ENCODE measurements around the gene OBSCN. TPM values are rescaled to one million over a fixed set of nuclear protein-coding genes. Genes with fewer than 3 reads are reported as not detected.

The OBSCN gene
- total and polyA plus RNA-seq, 2 of the 13 experiments (the other 11 are each of a cell fraction or from before 2014, with no cell fraction given) = 0.20 TPM

DNA sequence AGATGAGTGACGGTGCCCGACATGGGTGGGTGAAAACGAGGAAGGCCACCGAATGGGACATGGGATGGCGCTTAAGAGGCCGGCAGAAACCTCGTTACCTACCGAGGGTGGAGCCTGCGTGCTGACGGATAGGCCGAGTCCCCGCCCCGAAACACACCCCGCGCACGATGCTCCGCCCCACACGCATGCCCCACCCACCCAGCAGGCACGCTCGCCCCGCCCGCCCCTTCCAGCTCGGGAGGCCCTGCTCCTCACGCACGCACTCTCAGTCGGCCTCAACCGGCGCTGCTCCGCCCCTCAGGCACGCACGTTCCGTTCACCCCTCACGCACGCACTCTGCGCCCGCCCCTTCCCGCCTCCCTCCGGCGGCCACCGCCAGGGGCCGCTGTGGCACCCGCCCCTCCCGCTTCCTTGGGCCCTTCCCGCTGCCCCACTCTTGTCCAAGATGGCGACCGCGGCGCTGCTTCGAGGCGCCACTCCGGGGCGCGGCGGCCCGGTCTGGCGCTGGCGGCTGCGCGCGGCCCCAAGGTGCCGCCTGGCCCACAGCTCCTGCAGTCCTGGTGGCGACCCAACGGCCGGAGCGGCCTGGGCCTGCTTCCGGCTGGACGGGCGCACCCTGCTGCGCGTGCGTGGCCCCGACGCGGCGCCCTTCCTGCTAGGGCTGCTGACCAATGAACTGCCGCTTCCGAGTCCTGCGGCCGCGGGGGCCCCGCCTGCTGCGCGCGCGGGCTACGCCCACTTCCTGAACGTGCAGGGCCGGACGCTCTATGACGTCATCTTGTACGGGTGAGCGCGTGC lies 42.3 kb upstream of the OBSCN start, which contains the start of gene IBA57 (continued):
- TF ChIP-seq, protein P1, sequence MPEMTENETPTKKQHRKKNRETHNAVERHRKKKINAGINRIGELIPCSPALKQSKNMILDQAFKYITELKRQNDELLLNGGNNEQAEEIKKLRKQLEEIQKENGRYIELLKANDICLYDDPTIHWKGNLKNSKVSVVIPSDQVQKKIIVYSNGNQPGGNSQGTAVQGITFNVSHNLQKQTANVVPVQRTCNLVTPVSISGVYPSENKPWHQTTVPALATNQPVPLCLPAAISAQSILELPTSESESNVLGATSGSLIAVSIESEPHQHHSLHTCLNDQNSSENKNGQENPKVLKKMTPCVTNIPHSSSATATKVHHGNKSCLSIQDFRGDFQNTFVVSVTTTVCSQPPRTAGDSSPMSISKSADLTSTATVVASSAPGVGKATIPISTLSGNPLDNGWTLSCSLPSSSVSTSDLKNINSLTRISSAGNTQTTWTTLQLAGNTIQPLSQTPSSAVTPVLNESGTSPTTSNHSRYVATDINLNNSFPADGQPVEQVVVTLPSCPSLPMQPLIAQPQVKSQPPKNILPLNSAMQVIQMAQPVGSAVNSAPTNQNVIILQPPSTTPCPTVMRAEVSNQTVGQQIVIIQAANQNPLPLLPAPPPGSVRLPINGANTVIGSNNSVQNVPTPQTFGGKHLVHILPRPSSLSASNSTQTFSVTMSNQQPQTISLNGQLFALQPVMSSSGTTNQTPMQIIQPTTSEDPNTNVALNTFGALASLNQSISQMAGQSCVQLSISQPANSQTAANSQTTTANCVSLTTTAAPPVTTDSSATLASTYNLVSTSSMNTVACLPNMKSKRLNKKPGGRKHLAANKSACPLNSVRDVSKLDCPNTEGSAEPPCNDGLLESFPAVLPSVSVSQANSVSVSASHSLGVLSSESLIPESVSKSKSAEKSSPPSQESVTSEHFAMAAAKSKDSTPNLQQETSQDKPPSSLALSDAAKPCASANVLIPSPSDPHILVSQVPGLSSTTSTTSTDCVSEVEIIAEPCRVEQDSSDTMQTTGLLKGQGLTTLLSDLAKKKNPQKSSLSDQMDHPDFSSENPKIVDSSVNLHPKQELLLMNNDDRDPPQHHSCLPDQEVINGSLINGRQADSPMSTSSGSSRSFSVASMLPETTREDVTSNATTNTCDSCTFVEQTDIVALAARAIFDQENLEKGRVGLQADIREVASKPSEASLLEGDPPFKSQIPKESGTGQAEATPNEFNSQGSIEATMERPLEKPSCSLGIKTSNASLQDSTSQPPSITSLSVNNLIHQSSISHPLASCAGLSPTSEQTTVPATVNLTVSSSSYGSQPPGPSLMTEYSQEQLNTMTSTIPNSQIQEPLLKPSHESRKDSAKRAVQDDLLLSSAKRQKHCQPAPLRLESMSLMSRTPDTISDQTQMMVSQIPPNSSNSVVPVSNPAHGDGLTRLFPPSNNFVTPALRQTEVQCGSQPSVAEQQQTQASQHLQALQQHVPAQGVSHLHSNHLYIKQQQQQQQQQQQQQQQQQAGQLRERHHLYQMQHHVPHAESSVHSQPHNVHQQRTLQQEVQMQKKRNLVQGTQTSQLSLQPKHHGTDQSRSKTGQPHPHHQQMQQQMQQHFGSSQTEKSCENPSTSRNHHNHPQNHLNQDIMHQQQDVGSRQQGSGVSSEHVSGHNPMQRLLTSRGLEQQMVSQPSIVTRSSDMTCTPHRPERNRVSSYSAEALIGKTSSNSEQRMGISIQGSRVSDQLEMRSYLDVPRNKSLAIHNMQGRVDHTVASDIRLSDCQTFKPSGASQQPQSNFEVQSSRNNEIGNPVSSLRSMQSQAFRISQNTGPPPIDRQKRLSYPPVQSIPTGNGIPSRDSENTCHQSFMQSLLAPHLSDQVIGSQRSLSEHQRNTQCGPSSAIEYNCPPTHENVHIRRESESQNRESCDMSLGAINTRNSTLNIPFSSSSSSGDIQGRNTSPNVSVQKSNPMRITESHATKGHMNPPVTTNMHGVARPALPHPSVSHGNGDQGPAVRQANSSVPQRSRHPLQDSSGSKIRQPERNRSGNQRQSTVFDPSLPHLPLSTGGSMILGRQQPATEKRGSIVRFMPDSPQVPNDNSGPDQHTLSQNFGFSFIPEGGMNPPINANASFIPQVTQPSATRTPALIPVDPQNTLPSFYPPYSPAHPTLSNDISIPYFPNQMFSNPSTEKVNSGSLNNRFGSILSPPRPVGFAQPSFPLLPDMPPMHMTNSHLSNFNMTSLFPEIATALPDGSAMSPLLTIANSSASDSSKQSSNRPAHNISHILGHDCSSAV (CRISPR knock-in tag; IDR thresholded peaks at IDR 0.05; ENCODE audit: borderline replicate concordance) = no peak; the same call in 1 of the 2 replicates
- TF ChIP-seq FIP1L1 (IDR thresholded peaks at IDR 0.05; ENCODE audit: borderline replicate concordance, insufficient read depth, low read depth, low read length) (no peak), ZNF17 (CRISPR knock-in tag; IDR thresholded peaks at IDR 0.05) (no peak), JARID2 (CRISPR knock-in tag; IDR thresholded peaks at IDR 0.05; ENCODE audit: insufficient replicate concordance) (no peak), U2AF2 (IDR thresholded peaks at IDR 0.05; ENCODE audit: low read depth, low read length) (no peak), MAFF (IDR thresholded peaks at IDR 0.05; ENCODE audit: low read depth, low read length) (no peak), ZNF556 (CRISPR knock-in tag; IDR thresholded peaks at IDR 0.05; ENCODE audit: borderline replicate concordance) (0 out of 2 replicates have a peak, but pooled peaks have one; percentile 46), TBP (CRISPR knock-in tag; IDR thresholded peaks at IDR 0.05) (no peak), ZNF841 (CRISPR knock-in tag; IDR thresholded peaks at IDR 0.05; ENCODE audit: borderline replicate concordance) (no peak), FOSL2 (CRISPR knock-in tag; IDR thresholded peaks at IDR 0.05) (peak; percentile 61; the same call in 1 of the 2 replicates), U2AF1 (optimal IDR thresholded peaks at IDR 0.05; ENCODE audit: low read depth, low read length) (no peak), FOXK1 (CRISPR knock-in tag; IDR thresholded peaks at IDR 0.05; ENCODE audit: borderline replicate concordance, low read depth) (0 out of 2 replicates have a peak, but pooled peaks have one; percentile 35), ZNF83 (CRISPR knock-in tag; IDR thresholded peaks at IDR 0.05; ENCODE audit: borderline replicate concordance) (no peak), NAIF1 (CRISPR knock-in tag; IDR thresholded peaks at IDR 0.05; ENCODE audit: borderline replicate concordance) (peak; percentile 51; the same call in 1 of the 2 replicates), AGO1 (IDR thresholded peaks at IDR 0.05; ENCODE audit: low read depth, low read length, poor library complexity, severe bottlenecking) (no peak), ZBTB3 (CRISPR knock-in tag; IDR thresholded peaks at IDR 0.05; ENCODE audit: borderline replicate concordance, low read depth) (no peak)
- TF ChIP-seq, protein P2, sequence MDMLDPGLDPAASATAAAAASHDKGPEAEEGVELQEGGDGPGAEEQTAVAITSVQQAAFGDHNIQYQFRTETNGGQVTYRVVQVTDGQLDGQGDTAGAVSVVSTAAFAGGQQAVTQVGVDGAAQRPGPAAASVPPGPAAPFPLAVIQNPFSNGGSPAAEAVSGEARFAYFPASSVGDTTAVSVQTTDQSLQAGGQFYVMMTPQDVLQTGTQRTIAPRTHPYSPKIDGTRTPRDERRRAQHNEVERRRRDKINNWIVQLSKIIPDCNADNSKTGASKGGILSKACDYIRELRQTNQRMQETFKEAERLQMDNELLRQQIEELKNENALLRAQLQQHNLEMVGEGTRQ (IDR thresholded peaks at IDR 0.05; ENCODE audit: low read depth, low read length) = no peak
- TF ChIP-seq, protein P2 (CRISPR knock-in tag; IDR thresholded peaks at IDR 0.05; ENCODE audit: borderline replicate concordance) = no peak
